OCI-LY3 (cell line): ENCODE measurements around the gene ILF3.

Source experiments
- EZH2phosphoT487 ChIP-seq: fragments of 200-600 bp; shearing (Covaris generic); IDR thresholded peaks from 2 replicates; pipeline ENCODE4 v1.6.1; 2018; ENCODE audit warnings: antibody characterized with exemption, mixed run types, low read depth
- TF ChIP-seq, protein P1 (sequence below): fragments of 200-600, 300-600 bp; sonication (generic); IDR thresholded peaks from 2 replicates; pipeline ENCODE4 v1.5.1; 2014; ENCODE audit warnings: antibody characterized with exemption, low read length, low read depth

DNA sequence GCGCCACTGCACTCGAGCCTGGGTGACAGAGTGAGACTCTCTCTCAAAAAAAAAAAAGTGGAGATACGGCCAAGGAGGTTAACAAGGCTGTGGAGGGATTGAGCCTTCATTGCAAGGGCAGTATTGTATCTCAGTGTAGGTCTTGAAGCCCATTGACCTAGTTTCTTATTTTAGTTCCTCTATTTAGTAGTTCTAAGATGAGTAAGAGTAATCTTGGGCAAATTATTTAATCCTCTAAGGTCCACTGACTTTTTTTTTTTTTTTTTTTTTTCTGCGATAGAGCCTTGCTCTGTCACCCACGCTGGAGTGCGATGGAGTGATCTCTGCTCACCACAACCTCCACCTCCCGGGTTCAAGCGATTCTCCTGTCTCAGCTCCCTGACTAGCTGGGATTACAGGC lies 14.3 kb upstream of the ILF3 start:
- TF ChIP-seq, protein P1, sequence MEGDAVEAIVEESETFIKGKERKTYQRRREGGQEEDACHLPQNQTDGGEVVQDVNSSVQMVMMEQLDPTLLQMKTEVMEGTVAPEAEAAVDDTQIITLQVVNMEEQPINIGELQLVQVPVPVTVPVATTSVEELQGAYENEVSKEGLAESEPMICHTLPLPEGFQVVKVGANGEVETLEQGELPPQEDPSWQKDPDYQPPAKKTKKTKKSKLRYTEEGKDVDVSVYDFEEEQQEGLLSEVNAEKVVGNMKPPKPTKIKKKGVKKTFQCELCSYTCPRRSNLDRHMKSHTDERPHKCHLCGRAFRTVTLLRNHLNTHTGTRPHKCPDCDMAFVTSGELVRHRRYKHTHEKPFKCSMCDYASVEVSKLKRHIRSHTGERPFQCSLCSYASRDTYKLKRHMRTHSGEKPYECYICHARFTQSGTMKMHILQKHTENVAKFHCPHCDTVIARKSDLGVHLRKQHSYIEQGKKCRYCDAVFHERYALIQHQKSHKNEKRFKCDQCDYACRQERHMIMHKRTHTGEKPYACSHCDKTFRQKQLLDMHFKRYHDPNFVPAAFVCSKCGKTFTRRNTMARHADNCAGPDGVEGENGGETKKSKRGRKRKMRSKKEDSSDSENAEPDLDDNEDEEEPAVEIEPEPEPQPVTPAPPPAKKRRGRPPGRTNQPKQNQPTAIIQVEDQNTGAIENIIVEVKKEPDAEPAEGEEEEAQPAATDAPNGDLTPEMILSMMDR, result no peak
- TF ChIP-seq EZH2phosphoT487, result no peak
